ENCODE results near the gene CTDSPL. TPM values are rescaled to one million over a fixed set of nuclear protein-coding genes. Genes with fewer than 3 reads are reported as not detected.
"Not testable (repeated sequence)": the region's sequence is repeated elsewhere in the genome, so short reads cannot be mapped to it uniquely, and the experiment has no call there.

CTDSPL gene
- total RNA-seq, 1 experiment from 2014 or later = 16.6 TPM

DNA sequence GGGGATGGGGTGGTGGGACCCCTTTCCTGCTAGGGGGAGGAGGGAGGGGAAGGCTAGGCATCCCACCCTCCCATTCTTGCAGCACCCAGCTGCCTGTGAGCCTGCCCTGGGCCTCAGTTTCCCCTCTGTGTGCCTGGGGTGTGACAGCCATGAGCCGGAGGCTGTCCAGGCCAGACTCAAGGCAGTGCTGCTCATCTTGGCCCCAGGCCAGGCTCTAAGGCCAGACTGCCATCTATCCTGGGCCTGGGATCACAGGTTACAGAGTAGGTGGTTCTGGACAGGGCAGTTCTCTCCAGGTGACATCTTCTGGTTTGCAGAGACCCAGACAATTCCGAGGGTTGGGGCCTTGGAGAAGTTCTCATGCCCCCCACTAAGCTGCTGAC is 125.6 kb downstream of the CTDSPL start:
- no peak for DNase-seq (ENCODE audit: low read depth, low spot score)
- in situ Hi-C loops (cut with HindIII; ENCODE audit: low pct_unique_long_range_greater_than_20kb, low sequenced_read_pairs) = no loop called here
- H3K4me3 ChIP-seq (ENCODE audit: low read depth in 2 of 2, low read length in 2 of 2) = no peak overlapping the region
- H3K4me1 ChIP-seq (ENCODE audit: control insufficient read depth, insufficient read depth, low read length) = no peaks in the 10 kb centered on the region
- no peaks in the 10 kb centered on the region for H3K9me3 ChIP-seq (ENCODE audit: control insufficient read depth, insufficient read depth, low read depth, low read length)
- POLR2A ChIA-PET = no interaction called here
- BruUV-seq (replicated peaks) = no TSS peak
- TF ChIP-seq, protein P1, sequence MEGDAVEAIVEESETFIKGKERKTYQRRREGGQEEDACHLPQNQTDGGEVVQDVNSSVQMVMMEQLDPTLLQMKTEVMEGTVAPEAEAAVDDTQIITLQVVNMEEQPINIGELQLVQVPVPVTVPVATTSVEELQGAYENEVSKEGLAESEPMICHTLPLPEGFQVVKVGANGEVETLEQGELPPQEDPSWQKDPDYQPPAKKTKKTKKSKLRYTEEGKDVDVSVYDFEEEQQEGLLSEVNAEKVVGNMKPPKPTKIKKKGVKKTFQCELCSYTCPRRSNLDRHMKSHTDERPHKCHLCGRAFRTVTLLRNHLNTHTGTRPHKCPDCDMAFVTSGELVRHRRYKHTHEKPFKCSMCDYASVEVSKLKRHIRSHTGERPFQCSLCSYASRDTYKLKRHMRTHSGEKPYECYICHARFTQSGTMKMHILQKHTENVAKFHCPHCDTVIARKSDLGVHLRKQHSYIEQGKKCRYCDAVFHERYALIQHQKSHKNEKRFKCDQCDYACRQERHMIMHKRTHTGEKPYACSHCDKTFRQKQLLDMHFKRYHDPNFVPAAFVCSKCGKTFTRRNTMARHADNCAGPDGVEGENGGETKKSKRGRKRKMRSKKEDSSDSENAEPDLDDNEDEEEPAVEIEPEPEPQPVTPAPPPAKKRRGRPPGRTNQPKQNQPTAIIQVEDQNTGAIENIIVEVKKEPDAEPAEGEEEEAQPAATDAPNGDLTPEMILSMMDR (IDR thresholded peaks at IDR 0.05) = no peak
- TF ChIP-seq TCF7L2 (IDR thresholded peaks at IDR 0.05; ENCODE audit: low read depth, low read length) (no peak), POLR2AphosphoS5 (IDR thresholded peaks at IDR 0.05; ENCODE audit: low read depth, low read length) (no peak), SIN3A (IDR thresholded peaks at IDR 0.05; ENCODE audit: borderline replicate concordance, insufficient read depth, low read depth, low read length) (no peak)
- TF ChIP-seq, protein P2, sequence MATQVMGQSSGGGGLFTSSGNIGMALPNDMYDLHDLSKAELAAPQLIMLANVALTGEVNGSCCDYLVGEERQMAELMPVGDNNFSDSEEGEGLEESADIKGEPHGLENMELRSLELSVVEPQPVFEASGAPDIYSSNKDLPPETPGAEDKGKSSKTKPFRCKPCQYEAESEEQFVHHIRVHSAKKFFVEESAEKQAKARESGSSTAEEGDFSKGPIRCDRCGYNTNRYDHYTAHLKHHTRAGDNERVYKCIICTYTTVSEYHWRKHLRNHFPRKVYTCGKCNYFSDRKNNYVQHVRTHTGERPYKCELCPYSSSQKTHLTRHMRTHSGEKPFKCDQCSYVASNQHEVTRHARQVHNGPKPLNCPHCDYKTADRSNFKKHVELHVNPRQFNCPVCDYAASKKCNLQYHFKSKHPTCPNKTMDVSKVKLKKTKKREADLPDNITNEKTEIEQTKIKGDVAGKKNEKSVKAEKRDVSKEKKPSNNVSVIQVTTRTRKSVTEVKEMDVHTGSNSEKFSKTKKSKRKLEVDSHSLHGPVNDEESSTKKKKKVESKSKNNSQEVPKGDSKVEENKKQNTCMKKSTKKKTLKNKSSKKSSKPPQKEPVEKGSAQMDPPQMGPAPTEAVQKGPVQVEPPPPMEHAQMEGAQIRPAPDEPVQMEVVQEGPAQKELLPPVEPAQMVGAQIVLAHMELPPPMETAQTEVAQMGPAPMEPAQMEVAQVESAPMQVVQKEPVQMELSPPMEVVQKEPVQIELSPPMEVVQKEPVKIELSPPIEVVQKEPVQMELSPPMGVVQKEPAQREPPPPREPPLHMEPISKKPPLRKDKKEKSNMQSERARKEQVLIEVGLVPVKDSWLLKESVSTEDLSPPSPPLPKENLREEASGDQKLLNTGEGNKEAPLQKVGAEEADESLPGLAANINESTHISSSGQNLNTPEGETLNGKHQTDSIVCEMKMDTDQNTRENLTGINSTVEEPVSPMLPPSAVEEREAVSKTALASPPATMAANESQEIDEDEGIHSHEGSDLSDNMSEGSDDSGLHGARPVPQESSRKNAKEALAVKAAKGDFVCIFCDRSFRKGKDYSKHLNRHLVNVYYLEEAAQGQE (IDR thresholded peaks at IDR 0.05; ENCODE audit: insufficient read depth in 1 of 2, low read depth in 2 of 2, low read length in 1 of 2) = no peak
- no peaks in the 10 kb centered on the region for H3K27me3 ChIP-seq (ENCODE audit: control insufficient read depth, insufficient read depth, low read length)
- no peak overlapping the region for H3K27ac ChIP-seq (ENCODE audit: low read length)
- intact Hi-C loops (cut with micrococcal nuclease; ENCODE audit: unreplicated experiment) = no loop called here
- ATAC-seq = no peak
- CTCF ChIA-PET = no interaction called here
- H3K36me3 ChIP-seq (ENCODE audit: control insufficient read depth, insufficient read depth, low read length) = no peaks in the 10 kb centered on the region

DNA sequence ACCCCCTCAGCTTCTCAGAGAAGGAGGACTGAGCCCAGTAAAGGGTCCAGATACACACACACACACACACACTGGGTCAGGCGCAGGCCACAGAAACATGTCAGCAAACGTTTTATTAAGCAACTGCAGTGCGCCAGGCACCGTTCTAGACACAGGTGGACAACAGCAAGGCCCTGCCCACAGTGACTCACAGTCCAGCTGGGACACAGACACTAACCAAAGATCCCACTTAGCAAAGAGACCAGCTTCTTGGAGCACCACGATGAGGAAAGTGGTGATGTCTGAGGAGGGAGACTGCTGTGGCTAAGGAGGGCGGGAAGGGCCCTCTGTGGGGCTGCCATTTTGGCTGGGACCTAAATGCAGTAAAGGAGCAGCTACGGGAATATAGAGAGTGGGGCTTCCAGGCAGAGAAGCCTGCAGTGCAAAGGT is 126.1 kb downstream of the CTDSPL start:
- Histone ChIP-seq H3K4me3 (ENCODE audit: low read depth in 2 of 2, low read length in 2 of 2) (no peak overlapping the region), H3K27me3 (ENCODE audit: control insufficient read depth, insufficient read depth, low read length) (no peaks in the 10 kb centered on the region), H3K4me1 (ENCODE audit: control insufficient read depth, insufficient read depth, low read length) (no peaks in the 10 kb centered on the region), H3K9me3 (ENCODE audit: control insufficient read depth, insufficient read depth, low read depth, low read length) (no peaks in the 10 kb centered on the region), H3K27ac (ENCODE audit: low read length) (no peak overlapping the region), H3K36me3 (ENCODE audit: control insufficient read depth, insufficient read depth, low read length) (no peaks in the 10 kb centered on the region)
- TF ChIP-seq TCF7L2 (IDR thresholded peaks at IDR 0.05; ENCODE audit: low read depth, low read length) (no peak), SIN3A (IDR thresholded peaks at IDR 0.05; ENCODE audit: borderline replicate concordance, insufficient read depth, low read depth, low read length) (no peak), POLR2AphosphoS5 (IDR thresholded peaks at IDR 0.05; ENCODE audit: low read depth, low read length) (no peak)
- TF ChIP-seq, protein P1 (IDR thresholded peaks at IDR 0.05) = no peak
- TF ChIP-seq, protein P2 (IDR thresholded peaks at IDR 0.05; ENCODE audit: insufficient read depth in 1 of 2, low read depth in 2 of 2, low read length in 1 of 2) = no peak
- in situ Hi-C loops (cut with HindIII; ENCODE audit: low pct_unique_long_range_greater_than_20kb, low sequenced_read_pairs) (no loop called here), intact Hi-C loops (cut with micrococcal nuclease; ENCODE audit: unreplicated experiment) (no loop called here)
- no peak for ATAC-seq
- CTCF ChIA-PET = no interaction called here
- POLR2A ChIA-PET = no interaction called here
- DNase-seq (ENCODE audit: low read depth, low spot score) = no peak
- no TSS peak for BruUV-seq (replicated peaks)

DNA sequence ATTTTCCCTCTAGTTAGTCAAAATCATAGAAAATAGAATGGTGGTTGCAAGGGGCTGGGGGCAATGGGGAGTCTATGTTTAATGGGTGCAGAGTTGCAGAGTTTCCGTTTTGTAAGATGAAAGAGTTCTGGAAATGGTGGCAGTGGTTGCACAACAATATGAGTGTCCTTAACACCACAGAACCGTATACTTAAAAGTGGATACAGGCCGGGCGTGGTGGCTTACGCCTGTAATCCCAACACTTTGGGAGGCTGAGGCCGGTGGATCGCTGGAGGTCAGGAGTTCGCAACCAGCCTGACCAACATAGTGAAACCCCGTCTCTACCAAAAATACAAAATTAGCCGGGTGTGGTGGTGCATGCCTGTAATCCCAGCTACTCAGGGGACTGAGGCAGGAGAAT is 126.7 kb downstream of the CTDSPL start:
- DNase-seq (ENCODE audit: low read depth, low spot score); in situ Hi-C loops (cut with HindIII; ENCODE audit: low pct_unique_long_range_greater_than_20kb, low sequenced_read_pairs); POLR2A ChIA-PET; H3K36me3 ChIP-seq (ENCODE audit: control insufficient read depth, insufficient read depth, low read length); H3K4me1 ChIP-seq (ENCODE audit: control insufficient read depth, insufficient read depth, low read length); H3K27ac ChIP-seq (ENCODE audit: low read length); intact Hi-C loops (cut with micrococcal nuclease; ENCODE audit: unreplicated experiment); ATAC-seq; H3K9me3 ChIP-seq (ENCODE audit: control insufficient read depth, insufficient read depth, low read depth, low read length); H3K27me3 ChIP-seq (ENCODE audit: control insufficient read depth, insufficient read depth, low read length); H3K4me3 ChIP-seq (ENCODE audit: low read depth in 2 of 2, low read length in 2 of 2); CTCF ChIA-PET; BruUV-seq (replicated peaks): not testable (repeated sequence)
